Trophoblast cell (in vitro differentiated cells and primary cell): ENCODE data around the gene XRCC4.

Experiments
- DNase-seq, 2 donors: peaks; one replicate each; pipeline ENCODE4 v3.0.0-alpha.2; 2016
- H2AFZ ChIP-seq: 2 replicates; pipeline ENCODE4 v1.6.1; 2013; ENCODE audit warnings: low read length, moderate library complexity, mild to moderate bottlenecking; ENCODE audit not compliant: insufficient read depth, poor library complexity
- H2AK5ac ChIP-seq: 2 replicates; pipeline ENCODE4 v1.6.1; 2013; ENCODE audit warnings: mild to moderate bottlenecking, low read length
- H2BK120ac ChIP-seq: 2 replicates; pipeline ENCODE4 v1.6.1; 2013; ENCODE audit warnings: low read length, mild to moderate bottlenecking, moderate library complexity; ENCODE audit not compliant: insufficient read depth, poor library complexity
- H2BK12ac ChIP-seq: 2 replicates; pipeline ENCODE4 v1.6.1; 2013; ENCODE audit warnings: mild to moderate bottlenecking, low read length, moderate library complexity
- H2BK5ac ChIP-seq: 2 replicates; pipeline ENCODE4 v1.6.1; 2013; ENCODE audit warnings: low read length, low read depth, moderate library complexity, mild to moderate bottlenecking; ENCODE audit not compliant: poor library complexity
- H3K14ac ChIP-seq: 2 replicates; pipeline ENCODE4 v1.6.1; 2013; ENCODE audit warnings: mild to moderate bottlenecking, low read length
- H3K18ac ChIP-seq: 2 replicates; pipeline ENCODE4 v1.6.1; 2013; ENCODE audit warnings: mild to moderate bottlenecking, low read length
- H3K23ac ChIP-seq: 2 replicates; pipeline ENCODE4 v1.6.1; 2013; ENCODE audit warnings: low read length
- H3K27ac ChIP-seq: 2 replicates; pipeline ENCODE4 v1.5.1; 2013; ENCODE audit warnings: low read depth, mild to moderate bottlenecking, inconsistent platforms, low read length, moderate library complexity
- H3K27me3 ChIP-seq: 2 replicates; pipeline ENCODE4 v1.6.1; 2013; ENCODE audit warnings: inconsistent platforms, mild to moderate bottlenecking, low read length, moderate library complexity; ENCODE audit not compliant: insufficient read depth
- H3K36me3 ChIP-seq, 2 experiments: 1 replicate in 1 of 2; 2 replicates in 1 of 2; pipeline ENCODE4 v1.6.1; 2013; ENCODE audit warnings: low read length in 2 of 2, mild to moderate bottlenecking in 2 of 2, moderate library complexity in 1 of 2; ENCODE audit not compliant: insufficient read depth in 2 of 2, control insufficient read depth in 1 of 2
- H3K4ac ChIP-seq: 2 replicates; pipeline ENCODE4 v1.6.1; 2013; ENCODE audit warnings: low read depth, mild to moderate bottlenecking, low read length, moderate library complexity
- H3K4me1 ChIP-seq, 2 experiments: 1 replicate in 1 of 2; 2 replicates in 1 of 2; pipeline ENCODE4 v1.6.1; 2013; ENCODE audit warnings: low read length in 2 of 2, mild to moderate bottlenecking in 2 of 2, moderate library complexity in 1 of 2; ENCODE audit not compliant: insufficient read depth in 2 of 2, control insufficient read depth in 1 of 2
- H3K4me2 ChIP-seq: 2 replicates; pipeline ENCODE4 v1.6.1; 2013; ENCODE audit warnings: inconsistent platforms, mild to moderate bottlenecking, low read length, moderate library complexity
- H3K4me3 ChIP-seq: 2 replicates; pipeline ENCODE4 v1.5.1; 2013; ENCODE audit warnings: mild to moderate bottlenecking, low read depth, low read length, inconsistent platforms
- H3K79me1 ChIP-seq: one replicate; pipeline ENCODE4 v1.6.1; 2013; ENCODE audit warnings: low read length
- H3K79me2 ChIP-seq: 2 replicates; pipeline ENCODE4 v1.6.1; 2013; ENCODE audit warnings: low read length, mild to moderate bottlenecking; ENCODE audit not compliant: control insufficient read depth, insufficient read depth, poor library complexity
- H3K9ac ChIP-seq: 2 replicates; pipeline ENCODE4 v1.6.1; 2013; ENCODE audit warnings: mild to moderate bottlenecking, low read length
- H3K9me3 ChIP-seq: 2 replicates; pipeline ENCODE4 v1.6.1; 2013; ENCODE audit warnings: low read depth, mild to moderate bottlenecking, control low read depth, inconsistent platforms, low read length; ENCODE audit not compliant: insufficient read depth
- H4K12ac ChIP-seq: 2 replicates; pipeline ENCODE4 v1.6.1; 2013; ENCODE audit warnings: low read depth, mild to moderate bottlenecking, low read length, moderate library complexity
- H4K8ac ChIP-seq: 2 replicates; pipeline ENCODE4 v1.6.1; 2013; ENCODE audit warnings: low read depth, mild to moderate bottlenecking, low read length, moderate library complexity
- H4K91ac ChIP-seq: one replicate; pipeline ENCODE4 v1.6.1; 2013; ENCODE audit warnings: low read depth, mild to moderate bottlenecking, low read length, moderate library complexity
- WGBS: extraction: QIAGEN DNeasy Blood & Tissue Kit; methylation state at CpG from one replicate; pipeline ENCODE4 v1.1.7; 2013; ENCODE audit warnings: missing lambda C conversion rate; ENCODE audit not compliant: insufficient read length, insufficient coverage; ENCODE audit errors: extremely low coverage; 5-methylcytosine and 5-hydroxymethylcytosine counted together

Gene XRCC4

GRCh38 chr5:83394190-83394589, 316.8 kb downstream of the XRCC4 start:
- H3K79me1 ChIP-seq = no peaks in the 10 kb centered on the region

GRCh38 chr5:83396662-83397061, 319.3 kb downstream of the XRCC4 start:
- Histone ChIP-seq H4K8ac (no peak overlapping the region), H3K18ac (no peak overlapping the region), H4K91ac (no peak overlapping the region), H3K4me1 (no peaks in the 10 kb centered on the region), H3K27me3 (no peaks in the 10 kb centered on the region), H3K4me2 (no peak overlapping the region), H4K12ac (no peak overlapping the region), H3K4ac (no peak overlapping the region), H3K4me3 (no peak overlapping the region), H3K79me2 (no peaks in the 10 kb centered on the region), H3K27ac (no peak overlapping the region), H3K9me3 (no peaks in the 10 kb centered on the region), H2BK5ac (no peak overlapping the region), H2BK12ac (no peak overlapping the region), H3K23ac (no peak overlapping the region), H3K9ac (no peak overlapping the region), H2BK120ac (no peak overlapping the region), H2AFZ (no peak overlapping the region), H3K14ac (no peak overlapping the region), H3K36me3 (no peaks in the 10 kb centered on the region), H3K79me1 (no peaks in the 10 kb centered on the region), H2AK5ac (no peak overlapping the region)
- no CpG with 5 or more reads among the region's 1 CpG for WGBS
- DNase-seq = no peak

More at GRCh38 chr5:83394190-83394589, 316.8 kb downstream of the XRCC4 start:
- H3K79me2 ChIP-seq = no peaks in the 10 kb centered on the region
- H2BK5ac ChIP-seq = no peak overlapping the region
- DNase-seq = no peak
- H3K9me3 ChIP-seq = no peaks in the 10 kb centered on the region
- H3K9ac ChIP-seq = no peak overlapping the region
- no peak overlapping the region for H3K18ac ChIP-seq
- H3K4ac ChIP-seq = no peak overlapping the region
- no peak overlapping the region for H2BK120ac ChIP-seq
- no CpG with 5 or more reads among the region's 2 CpGs for WGBS
- H4K8ac ChIP-seq = no peak overlapping the region
- no peak overlapping the region for H3K27ac ChIP-seq
- no peak overlapping the region for H4K91ac ChIP-seq
- no peak overlapping the region for H2AK5ac ChIP-seq
- H3K27me3 ChIP-seq = no peaks in the 10 kb centered on the region
- no peak overlapping the region for H3K14ac ChIP-seq
- H3K36me3 ChIP-seq = no peaks in the 10 kb centered on the region
- H2AFZ ChIP-seq = no peak overlapping the region
- no peaks in the 10 kb centered on the region for H3K4me1 ChIP-seq
- H3K23ac ChIP-seq = no peak overlapping the region
- H3K4me3 ChIP-seq = no peak overlapping the region
- H4K12ac ChIP-seq = no peak overlapping the region
- H2BK12ac ChIP-seq = no peak overlapping the region
- H3K4me2 ChIP-seq = no peak overlapping the region

- no peaks in the 10 kb centered on the region for H3K27me3 ChIP-seq
- H3K23ac ChIP-seq = no peak overlapping the region
- no peak overlapping the region for H2AFZ ChIP-seq
- no peak for DNase-seq
- H4K12ac ChIP-seq = no peak overlapping the region
- H4K91ac ChIP-seq = no peak overlapping the region
- no peaks in the 10 kb centered on the region for H3K9me3 ChIP-seq
- H3K4me1 ChIP-seq = no peaks in the 10 kb centered on the region
- no peak overlapping the region for H3K14ac ChIP-seq
- no CpG with 5 or more reads among the region's 1 CpG for WGBS
- H2AK5ac ChIP-seq = no peak overlapping the region
- no peak overlapping the region for H2BK5ac ChIP-seq
- no peak overlapping the region for H2BK12ac ChIP-seq
- H3K79me2 ChIP-seq = no peaks in the 10 kb centered on the region
- H3K4me3 ChIP-seq = no peak overlapping the region
- no peak overlapping the region for H2BK120ac ChIP-seq
- no peak overlapping the region for H3K27ac ChIP-seq
- H3K36me3 ChIP-seq = no peaks in the 10 kb centered on the region
- H3K4ac ChIP-seq = no peak overlapping the region
- no peak overlapping the region for H3K9ac ChIP-seq
- no peak overlapping the region for H4K8ac ChIP-seq
- H3K4me2 ChIP-seq = no peak overlapping the region
- H3K79me1 ChIP-seq = no peaks in the 10 kb centered on the region
- H3K18ac ChIP-seq = no peak overlapping the region
Observed at GRCh38 chr5:83397658-83398057, 320.3 kb downstream of the XRCC4 start.

- H3K4me2 ChIP-seq = no peak overlapping the region
- no CpG with 5 or more reads among the region's 4 CpGs for WGBS
- H3K14ac ChIP-seq = no peak overlapping the region
- no peaks in the 10 kb centered on the region for H3K79me1 ChIP-seq
- no peaks in the 10 kb centered on the region for H3K4me1 ChIP-seq
- no peak overlapping the region for H3K4ac ChIP-seq
- no peaks in the 10 kb centered on the region for H3K27me3 ChIP-seq
- H3K23ac ChIP-seq = no peak overlapping the region
- H3K9ac ChIP-seq = no peak overlapping the region
- no peak overlapping the region for H2BK5ac ChIP-seq
- no peak overlapping the region for H4K8ac ChIP-seq
- H2AK5ac ChIP-seq = no peak overlapping the region
- no peak overlapping the region for H2AFZ ChIP-seq
- H3K27ac ChIP-seq = no peak overlapping the region
- no peak overlapping the region for H2BK120ac ChIP-seq
- no peak overlapping the region for H4K91ac ChIP-seq
- H2BK12ac ChIP-seq = no peak overlapping the region
- H3K18ac ChIP-seq = no peak overlapping the region
- DNase-seq = no peak
- no peaks in the 10 kb centered on the region for H3K9me3 ChIP-seq
- H3K36me3 ChIP-seq = no peaks in the 10 kb centered on the region
- H3K4me3 ChIP-seq = no peak overlapping the region
- H4K12ac ChIP-seq = no peak overlapping the region
- H3K79me2 ChIP-seq = no peaks in the 10 kb centered on the region
Observed at GRCh38 chr5:83400241-83400640, 322.9 kb downstream of the XRCC4 start.
